Stimulated activated CD4-positive, alpha-beta T cell treated with anti-CD3 and anti-CD28 coated beads, Interleukin-2, amount 100 ng/mL, for 24 hours (primary cell): ENCODE data around the gene MLLT6.

ENCODE experiments used
- DNase-seq, 2 donors: peaks; one replicate each; pipeline ENCODE4 v3.0.0-alpha.2; 2020

The MLLT6 gene

GRCh38 chr17:38704606-38705522, at the start of gene MLLT6:
Gene MLLT6, plus strand, starts transcription at chr17:38705273. Its CDS starts 360 bp downstream, at chr17:38705633.
- peak; percentile 76 to 78 for DNase-seq

- no peak for DNase-seq
These were observed 47.9 kb upstream of the MLLT6 start for GRCh38 chr17:38656959-38657823.

GRCh38 chr17:38657824-38658740, 47.0 kb upstream of the MLLT6 start:
- no peak for DNase-seq

GRCh38 chr17:38658741-38659345, 46.2 kb upstream of the MLLT6 start:
- no peak for DNase-seq

GRCh38 chr17:38659415-38659814, 45.7 kb upstream of the MLLT6 start:
- DNase-seq = no peak

- DNase-seq = no peak
These were observed 44.7 kb upstream of the MLLT6 start for GRCh38 chr17:38660097-38661025.

GRCh38 chr17:38663125-38663751, 41.8 kb upstream of the MLLT6 start:
- peak; percentile 53 to 66 for DNase-seq

GRCh38 chr17:38663964-38664644, 41.0 kb upstream of the MLLT6 start:
- no peak for DNase-seq

GRCh38 chr17:38667099-38667786, 37.8 kb upstream of the MLLT6 start:
- DNase-seq = peak; percentile 61 to 66

GRCh38 chr17:38667787-38668122, 37.3 kb upstream of the MLLT6 start:
- no peak for DNase-seq

GRCh38 chr17:38669520-38669919, 35.6 kb upstream of the MLLT6 start:
- no peak for DNase-seq

- no peak for DNase-seq
These were observed 32.9 kb upstream of the MLLT6 start for GRCh38 chr17:38671939-38672720.

GRCh38 chr17:38672788-38673706, 32.0 kb upstream of the MLLT6 start:
- DNase-seq = peak in 1 of 2 donors; percentile 27

- no peak for DNase-seq
These were observed 31.4 kb upstream of the MLLT6 start for GRCh38 chr17:38673707-38674013.

GRCh38 chr17:38674014-38674748, 30.9 kb upstream of the MLLT6 start:
- peak; percentile 45 to 55 for DNase-seq

- DNase-seq = peak; percentile 91 to 96
These were observed 30.1 kb upstream of the MLLT6 start, which contains the start of gene EPOP for GRCh38 chr17:38674749-38675615. Gene EPOP, minus strand, starts transcription at chr17:38674957. Its CDS starts 462 bp downstream, at chr17:38674495.
